Stimulated activated naive CD8-positive, alpha-beta T cell treated with anti-CD3 and anti-CD28 coated beads, Interleukin-15, Interleukin-2, amounts not matched to agents 100 ng/mL and 50 ng/mL, for 24 hours (primary cell): Measurements from ENCODE around the gene ALKBH8.
"Not testable (repeated sequence)": the region's sequence is repeated elsewhere in the genome, so short reads cannot be mapped to it uniquely, and the experiment has no call there.

Experiments used
- H3K27ac Mint-ChIP-seq: one replicate; pipeline ENCODE4 v1.8.0; 2021; ENCODE audit warnings: mild to moderate bottlenecking, mixed read lengths
- H3K27me3 Mint-ChIP-seq: one replicate; pipeline ENCODE4 v1.8.0; 2021; ENCODE audit warnings: mixed read lengths
- H3K36me3 Mint-ChIP-seq: one replicate; pipeline ENCODE4 v1.8.0; 2021; ENCODE audit warnings: low read depth, mixed read lengths
- H3K4me1 Mint-ChIP-seq: one replicate; pipeline ENCODE4 v1.8.0; 2021; ENCODE audit warnings: low read depth, mixed read lengths
- H3K4me3 Mint-ChIP-seq: one replicate; pipeline ENCODE4 v1.8.0; 2021; ENCODE audit warnings: mild to moderate bottlenecking, mixed read lengths
- H3K9me3 Mint-ChIP-seq: one replicate; pipeline ENCODE4 v1.8.0; 2021; ENCODE audit warnings: mixed read lengths

Gene ALKBH8

DNA sequence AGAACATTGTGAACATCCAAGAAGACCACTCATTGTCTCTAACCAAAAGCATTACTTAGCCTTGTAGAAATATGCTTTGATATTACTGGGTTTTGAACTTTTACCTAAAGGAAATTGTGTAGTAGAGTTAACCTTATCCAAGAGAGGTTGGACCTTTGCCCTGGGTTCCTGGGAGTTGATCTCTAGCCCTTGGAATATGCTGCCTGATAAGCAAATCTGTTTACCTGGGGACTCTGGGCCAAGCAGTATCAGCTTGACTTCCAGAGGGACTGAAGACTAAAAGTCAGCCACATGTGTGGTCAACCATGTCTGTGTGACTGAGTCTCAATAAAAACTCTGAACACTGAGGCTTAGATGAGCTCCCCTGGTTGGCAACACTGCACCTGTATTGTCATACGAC lies 63.8 kb downstream of the ALKBH8 start:
- H3K27me3 Mint-ChIP-seq = no peaks in the 10 kb centered on the region
- no peak overlapping the region for H3K4me3 Mint-ChIP-seq
- no peaks in the 10 kb centered on the region for H3K4me1 Mint-ChIP-seq
- peaks cover 15% of the 10 kb centered on the region for H3K9me3 Mint-ChIP-seq
- H3K36me3 Mint-ChIP-seq = peaks cover 52% of the 10 kb centered on the region
- no peak overlapping the region for H3K27ac Mint-ChIP-seq

DNA sequence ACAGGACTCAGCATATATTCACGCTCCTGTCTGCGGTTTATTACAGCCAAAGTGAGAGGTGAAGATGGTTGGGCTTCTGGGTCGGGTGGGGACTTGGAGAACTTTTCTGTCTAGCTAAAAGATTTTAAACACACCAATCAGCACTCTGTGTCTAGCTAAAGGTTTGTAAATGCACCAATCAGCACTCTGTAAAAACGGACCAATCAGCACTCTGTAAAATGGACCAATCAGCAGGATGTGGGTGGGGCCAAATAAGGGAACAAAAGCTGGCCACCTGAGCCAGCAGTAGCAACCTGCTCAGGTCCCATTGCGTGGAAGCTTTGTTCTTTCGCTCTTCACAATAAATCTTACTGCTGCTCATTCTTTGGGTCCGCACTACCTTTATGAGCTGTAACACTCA lies 68.2 kb downstream of the ALKBH8 start:
- not testable (repeated sequence) for H3K4me3 Mint-ChIP-seq, H3K9me3 Mint-ChIP-seq, H3K4me1 Mint-ChIP-seq, H3K27me3 Mint-ChIP-seq, H3K27ac Mint-ChIP-seq
- peaks cover 19% of the 10 kb centered on the region for H3K36me3 Mint-ChIP-seq

DNA sequence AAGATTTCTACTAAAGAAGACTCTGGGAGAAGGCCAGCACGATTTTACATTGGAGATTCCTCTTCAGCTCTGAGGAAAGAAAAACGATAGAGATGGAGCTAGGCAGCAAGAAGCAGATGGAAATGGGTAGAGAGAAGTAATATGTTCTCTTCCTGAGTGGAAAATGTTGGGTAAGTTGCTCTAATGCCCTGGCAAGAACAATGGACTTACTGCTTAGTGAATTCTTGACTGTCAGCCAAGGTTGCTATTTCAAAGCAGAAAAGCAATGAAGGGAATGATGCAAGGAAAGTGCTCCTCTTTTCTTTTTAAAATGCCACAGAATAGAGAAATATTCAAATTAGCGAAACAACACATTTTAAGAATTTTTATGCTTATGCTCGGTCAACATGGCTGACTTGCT lies 69.5 kb downstream of the ALKBH8 start:
- H3K9me3 Mint-ChIP-seq = peaks cover 4% of the 10 kb centered on the region
- no peaks in the 10 kb centered on the region for H3K4me1 Mint-ChIP-seq
- peaks cover 4% of the 10 kb centered on the region for H3K27me3 Mint-ChIP-seq
- H3K27ac Mint-ChIP-seq = no peak overlapping the region
- H3K36me3 Mint-ChIP-seq = peaks cover 8% of the 10 kb centered on the region
- H3K4me3 Mint-ChIP-seq = no peak overlapping the region

DNA sequence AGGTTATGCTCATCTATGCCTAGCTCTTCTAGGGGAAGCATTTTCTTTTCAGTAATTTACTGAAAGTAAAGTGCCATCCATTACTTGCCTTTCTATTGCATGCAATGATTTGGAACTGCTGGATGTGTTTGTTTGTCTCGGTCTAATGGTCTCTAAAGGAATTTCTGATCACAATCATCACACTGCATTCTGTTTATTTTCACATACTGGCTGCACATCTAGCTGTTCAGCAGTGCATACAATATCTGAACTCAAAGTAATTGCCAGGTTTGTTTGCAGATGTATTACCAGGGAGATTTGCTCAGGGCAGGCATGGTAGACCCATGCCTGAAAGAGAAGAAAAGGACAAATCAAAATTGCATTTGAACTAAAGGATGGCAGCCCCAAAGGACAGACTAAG lies 71.5 kb downstream of the ALKBH8 start:
- Mint-ChIP-seq H3K36me3 (peaks cover 3% of the 10 kb centered on the region), H3K9me3 (peaks cover 4% of the 10 kb centered on the region), H3K27ac (no peak overlapping the region), H3K4me3 (no peak overlapping the region), H3K4me1 (no peaks in the 10 kb centered on the region), H3K27me3 (peaks cover 8% of the 10 kb centered on the region)

DNA sequence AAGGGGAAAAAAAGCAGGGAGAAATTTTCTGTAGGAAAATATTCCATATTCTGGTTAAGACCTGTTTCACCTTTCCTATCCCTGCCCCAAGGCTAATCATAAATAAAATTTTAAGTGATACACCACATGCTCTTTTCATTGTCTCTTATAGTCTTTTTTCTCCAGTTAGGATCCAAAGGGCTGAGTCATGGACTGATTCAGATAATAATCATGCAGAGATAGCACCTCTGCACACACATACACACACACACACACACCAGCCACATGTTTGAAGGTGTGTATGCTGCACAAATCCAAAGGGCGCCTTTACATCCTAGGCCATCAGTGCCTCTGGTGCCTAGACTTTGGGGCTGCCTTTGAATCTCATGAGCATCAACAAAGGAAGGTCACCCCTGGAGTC lies 72.4 kb downstream of the ALKBH8 start:
- Mint-ChIP-seq H3K9me3 (peaks cover 4% of the 10 kb centered on the region), H3K4me1 (no peaks in the 10 kb centered on the region), H3K27ac (no peak overlapping the region), H3K4me3 (no peak overlapping the region), H3K36me3 (peaks cover 3% of the 10 kb centered on the region), H3K27me3 (peaks cover 8% of the 10 kb centered on the region)

DNA sequence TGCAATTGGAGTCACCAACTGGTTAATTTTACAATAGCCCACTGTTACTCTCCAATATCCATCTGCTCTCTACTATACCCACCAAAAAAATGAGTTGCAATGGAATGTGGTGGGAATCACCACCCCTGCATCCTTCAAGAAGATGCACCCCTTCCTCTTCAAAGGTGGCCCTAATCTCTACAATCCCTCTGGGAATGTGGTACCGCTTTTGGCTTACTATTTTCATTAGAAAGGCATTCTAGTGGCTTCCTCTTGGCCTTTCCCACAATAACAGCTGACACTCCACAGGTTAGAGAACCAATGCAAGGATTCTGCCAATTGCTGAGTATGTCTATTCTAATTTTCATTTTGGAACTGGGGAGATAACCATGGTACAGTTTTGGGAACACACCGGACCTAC lies 74.7 kb downstream of the ALKBH8 start:
- H3K36me3 Mint-ChIP-seq = no peaks in the 10 kb centered on the region
- H3K27ac Mint-ChIP-seq = no peak overlapping the region
- H3K4me3 Mint-ChIP-seq = no peak overlapping the region
- H3K27me3 Mint-ChIP-seq = peaks cover 8% of the 10 kb centered on the region
- H3K4me1 Mint-ChIP-seq = no peaks in the 10 kb centered on the region
- H3K9me3 Mint-ChIP-seq = no peaks in the 10 kb centered on the region

DNA sequence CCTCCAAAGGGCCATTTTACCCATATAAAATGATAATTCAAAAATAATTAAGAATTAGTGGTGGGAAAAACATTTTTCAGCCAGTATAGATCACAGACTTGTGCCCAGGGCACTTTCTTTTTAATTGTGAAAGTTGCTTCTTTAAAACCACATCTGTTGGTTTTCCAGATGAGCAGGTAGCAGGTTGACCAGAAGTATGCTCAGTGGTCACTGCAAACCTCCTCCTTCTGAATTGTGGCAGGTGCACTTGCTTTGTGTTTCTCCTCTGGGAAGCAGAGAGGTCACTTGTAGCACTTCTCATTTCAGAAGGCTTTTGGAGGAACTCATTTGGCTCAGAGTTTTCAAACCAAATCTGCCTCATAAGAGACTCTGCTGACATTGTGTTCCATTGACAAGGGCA lies 83.3 kb downstream of the ALKBH8 start:
- H3K9me3 Mint-ChIP-seq = no peaks in the 10 kb centered on the region

DNA sequence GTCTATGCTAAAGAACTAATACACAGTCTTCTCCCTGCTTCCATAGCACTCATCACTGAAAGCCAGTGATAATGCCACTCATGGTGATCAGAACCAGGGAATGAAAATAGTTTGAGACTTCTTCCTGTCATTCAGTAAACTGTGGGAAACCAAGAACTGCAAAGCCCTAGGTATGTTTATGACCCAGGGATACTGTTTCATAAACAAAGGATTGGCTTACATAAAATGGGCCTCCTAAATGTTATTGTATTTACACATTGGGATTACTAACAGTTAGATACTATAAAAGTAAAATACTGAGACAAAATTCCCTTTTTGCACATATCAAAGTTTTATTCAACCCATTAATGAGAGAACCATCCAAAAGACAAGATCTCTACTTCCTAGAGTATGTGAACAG lies 86.6 kb downstream of the ALKBH8 start:
- Mint-ChIP-seq H3K9me3 (no peaks in the 10 kb centered on the region), H3K4me1 (no peaks in the 10 kb centered on the region), H3K27me3 (peaks cover 50% of the 10 kb centered on the region), H3K36me3 (no peaks in the 10 kb centered on the region), H3K27ac (no peak overlapping the region), H3K4me3 (no peak overlapping the region)

More for the DNA sequence above, 83.3 kb downstream of the ALKBH8 start:
- no peaks in the 10 kb centered on the region for H3K36me3 Mint-ChIP-seq
- H3K27me3 Mint-ChIP-seq = peaks cover 33% of the 10 kb centered on the region
- no peaks in the 10 kb centered on the region for H3K4me1 Mint-ChIP-seq
- H3K27ac Mint-ChIP-seq = no peak overlapping the region
- no peak overlapping the region for H3K4me3 Mint-ChIP-seq

DNA sequence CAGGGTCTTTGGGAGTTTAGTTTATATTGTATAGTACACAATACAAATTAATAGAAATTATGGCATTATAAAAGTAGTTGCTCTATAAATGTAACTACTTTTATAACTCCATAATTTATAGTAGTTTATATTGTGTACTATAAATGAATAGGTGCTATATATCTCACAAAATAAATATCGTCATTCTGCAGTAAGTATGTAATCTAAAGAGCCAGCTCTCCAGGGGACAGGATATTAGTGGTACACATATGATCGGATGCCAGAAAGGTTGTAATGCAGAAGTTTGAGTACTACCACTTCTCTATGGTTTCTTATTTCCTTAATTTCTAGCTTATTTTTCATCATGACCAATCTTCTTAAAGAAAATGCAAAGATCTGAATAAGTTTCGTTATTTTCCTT lies 87.7 kb downstream of the ALKBH8 start:
- H3K4me3 Mint-ChIP-seq = no peak overlapping the region
- H3K9me3 Mint-ChIP-seq = no peaks in the 10 kb centered on the region
- H3K4me1 Mint-ChIP-seq = no peaks in the 10 kb centered on the region
- peaks cover 52% of the 10 kb centered on the region for H3K27me3 Mint-ChIP-seq
- no peak overlapping the region for H3K27ac Mint-ChIP-seq
- H3K36me3 Mint-ChIP-seq = no peaks in the 10 kb centered on the region

DNA sequence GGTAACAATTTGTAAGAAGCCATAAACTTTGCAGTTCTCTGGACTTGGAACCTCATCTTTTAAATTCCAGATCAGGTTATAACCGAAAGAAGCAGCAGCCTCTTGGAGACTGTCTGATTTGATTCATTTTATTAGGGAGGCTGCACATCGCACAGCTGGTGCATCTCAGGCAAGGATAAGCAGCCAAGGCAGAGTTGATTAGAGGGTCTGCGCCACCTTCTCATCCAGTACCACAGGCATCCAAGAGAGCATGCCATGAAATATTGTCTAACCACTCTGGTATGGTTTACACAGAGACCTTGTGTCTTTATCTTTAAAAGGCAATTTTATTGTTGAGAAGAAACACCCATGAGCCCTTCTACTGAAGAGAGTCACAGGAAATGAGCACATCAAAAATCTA lies 91.7 kb downstream of the ALKBH8 start:
- Mint-ChIP-seq H3K27ac (no peak overlapping the region), H3K36me3 (no peaks in the 10 kb centered on the region), H3K4me3 (no peak overlapping the region), H3K4me1 (no peaks in the 10 kb centered on the region), H3K27me3 (peaks cover 61% of the 10 kb centered on the region), H3K9me3 (no peaks in the 10 kb centered on the region)

DNA sequence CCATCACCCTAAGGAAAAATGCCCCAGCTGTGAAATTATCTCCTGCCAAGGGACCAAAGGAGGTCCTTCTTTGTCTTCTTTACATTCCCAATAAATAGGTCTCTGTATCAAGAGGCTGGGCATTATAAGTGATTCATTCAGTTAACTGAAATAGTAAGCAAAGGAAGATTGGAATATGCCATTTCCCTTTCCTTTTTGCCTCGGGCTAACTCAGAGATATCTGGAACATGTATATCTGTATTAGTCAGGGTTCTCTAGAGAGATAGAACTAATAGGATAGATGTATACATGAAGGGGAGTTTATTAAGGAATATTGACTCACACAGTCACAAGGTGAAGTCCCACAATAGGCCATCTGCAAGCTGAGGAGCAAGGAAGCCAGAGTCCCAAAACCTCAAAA lies 92.6 kb downstream of the ALKBH8 start:
- no peaks in the 10 kb centered on the region for H3K9me3 Mint-ChIP-seq

DNA sequence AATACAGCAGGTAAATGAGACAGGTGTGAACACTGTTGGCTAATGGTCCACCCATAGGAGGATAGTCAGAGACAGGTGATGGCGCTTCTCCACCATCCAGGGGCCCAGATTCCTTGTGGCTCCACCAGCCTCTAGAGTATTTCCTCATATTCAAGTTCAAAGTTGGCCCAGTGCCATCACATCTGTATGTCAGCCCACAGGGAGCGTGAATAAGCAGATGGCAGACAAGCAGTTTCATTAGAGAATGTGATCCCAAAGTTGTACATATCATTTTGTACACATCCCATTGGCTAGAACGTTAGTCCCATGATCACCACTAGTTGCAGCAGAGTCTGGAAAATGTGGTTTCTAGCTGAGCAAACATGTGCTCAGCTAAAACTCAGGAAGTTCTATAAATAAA lies 96.9 kb downstream of the ALKBH8 start:
- Mint-ChIP-seq H3K4me1 (no peaks in the 10 kb centered on the region), H3K36me3 (peaks cover under 1% of the 10 kb centered on the region), H3K9me3 (no peaks in the 10 kb centered on the region), H3K27ac (no peak overlapping the region), H3K27me3 (peaks cover 54% of the 10 kb centered on the region), H3K4me3 (no peak overlapping the region)

More for the DNA sequence above, 92.6 kb downstream of the ALKBH8 start:
- no peaks in the 10 kb centered on the region for H3K36me3 Mint-ChIP-seq
- no peak overlapping the region for H3K27ac Mint-ChIP-seq
- peaks cover 61% of the 10 kb centered on the region for H3K27me3 Mint-ChIP-seq
- no peaks in the 10 kb centered on the region for H3K4me1 Mint-ChIP-seq
- no peak overlapping the region for H3K4me3 Mint-ChIP-seq

DNA sequence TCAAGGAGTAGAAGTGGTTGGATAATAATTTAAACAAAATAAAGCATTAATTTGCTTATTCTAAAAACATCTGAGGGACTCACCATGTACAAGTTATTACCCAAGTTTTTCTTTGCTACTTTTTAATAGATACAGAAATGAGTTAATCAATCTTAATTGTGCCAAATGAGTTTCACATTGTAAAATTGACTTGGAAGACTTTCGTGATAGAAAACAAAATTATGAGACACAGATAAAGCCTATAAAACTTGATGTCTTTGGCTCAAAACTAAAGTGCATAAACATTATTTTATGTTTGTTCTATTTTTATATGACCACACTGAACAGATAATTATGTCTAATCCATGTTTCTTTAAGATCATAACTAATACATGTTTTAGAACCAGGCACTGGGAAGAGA lies 97.8 kb downstream of the ALKBH8 start:
- H3K27ac Mint-ChIP-seq = no peak overlapping the region
- H3K4me3 Mint-ChIP-seq = no peak overlapping the region
- H3K4me1 Mint-ChIP-seq = no peaks in the 10 kb centered on the region
- peaks cover 54% of the 10 kb centered on the region for H3K27me3 Mint-ChIP-seq
- peaks cover 3% of the 10 kb centered on the region for H3K36me3 Mint-ChIP-seq
- no peaks in the 10 kb centered on the region for H3K9me3 Mint-ChIP-seq

DNA sequence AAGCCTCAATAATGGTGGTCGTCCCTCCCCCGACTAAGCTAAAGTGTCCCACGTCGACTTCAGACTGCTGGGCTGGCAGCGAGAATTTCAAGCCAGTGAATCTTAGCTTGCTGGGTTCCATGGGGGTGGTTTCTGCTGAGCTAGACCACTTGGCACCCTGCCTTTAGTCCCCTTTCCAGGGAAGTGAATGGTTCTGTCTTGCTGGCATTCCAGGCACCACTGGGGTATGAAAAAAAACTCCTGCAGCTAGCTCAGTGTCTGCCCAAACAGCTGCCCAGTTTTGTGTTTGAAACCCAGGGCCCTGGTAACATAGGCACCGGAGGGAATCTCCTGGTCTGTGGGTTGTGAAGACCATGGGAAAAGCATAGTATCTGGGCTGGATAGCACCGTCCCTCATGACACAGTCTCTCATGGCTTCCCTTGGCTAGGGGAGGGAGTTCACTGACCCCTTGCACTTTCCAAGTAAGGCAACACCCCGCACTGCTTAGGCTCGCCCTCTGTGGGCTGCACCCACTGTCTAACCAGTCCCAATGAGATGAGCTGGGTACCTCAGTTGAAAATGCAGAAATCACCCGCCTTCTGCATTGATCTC lies 99.2 kb downstream of the ALKBH8 start:
- peaks cover 54% of the 10 kb centered on the region for H3K27me3 Mint-ChIP-seq

DNA sequence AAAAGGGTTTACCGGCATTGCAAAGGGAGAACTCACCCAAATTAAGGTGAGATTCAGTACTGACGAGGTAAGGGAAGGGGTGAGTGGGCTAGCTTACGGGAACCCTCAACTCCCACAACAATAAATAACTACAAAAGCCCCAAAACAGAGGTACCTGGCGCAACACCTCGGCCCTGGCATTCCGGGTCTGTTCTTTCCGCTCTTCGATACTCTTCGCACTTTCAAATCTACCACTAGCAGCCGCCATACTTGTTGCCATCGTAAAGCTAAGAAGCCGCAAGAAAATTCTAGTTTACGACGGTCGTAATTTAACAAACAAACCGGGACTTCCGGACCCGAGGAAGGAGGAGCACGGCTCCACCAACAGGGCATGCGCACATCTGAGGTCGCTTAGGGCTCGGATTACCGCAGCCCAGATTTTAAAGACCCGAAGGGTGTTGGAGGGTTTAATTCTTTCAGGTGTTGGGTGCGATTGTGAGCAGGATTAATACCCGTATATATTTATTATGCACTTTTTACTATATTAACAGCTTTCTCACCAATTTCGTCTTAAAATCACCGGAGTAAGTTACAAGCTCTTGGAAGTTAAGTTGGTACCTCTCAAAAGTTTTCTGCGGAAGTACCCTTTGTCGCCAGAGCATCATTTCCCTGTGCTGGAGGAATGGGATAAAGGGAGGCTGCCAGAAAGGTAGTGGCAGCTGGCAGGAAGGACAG lies 107.8 kb downstream of the ALKBH8 start, which contains the start of gene CWF19L2:
Gene CWF19L2 (minus strand): TSS at position 268 of the 714 bp plus-strand sequence. CDS start 9 bp downstream, at position 259.
- Mint-ChIP-seq H3K27me3 (no peaks in the 10 kb centered on the region), H3K9me3 (no peaks in the 10 kb centered on the region), H3K4me3 (peak within 1 kb of the TSS; percentile 86), H3K27ac (peak within 1 kb of the TSS; percentile 76), H3K4me1 (peaks cover 29% of the 10 kb centered on the region), H3K36me3 (peaks cover 14% of the 10 kb centered on the region)

More for the DNA sequence above, 99.2 kb downstream of the ALKBH8 start:
- H3K36me3 Mint-ChIP-seq, H3K9me3 Mint-ChIP-seq, H3K4me1 Mint-ChIP-seq, H3K27ac Mint-ChIP-seq, H3K4me3 Mint-ChIP-seq: not testable (repeated sequence)

DNA sequence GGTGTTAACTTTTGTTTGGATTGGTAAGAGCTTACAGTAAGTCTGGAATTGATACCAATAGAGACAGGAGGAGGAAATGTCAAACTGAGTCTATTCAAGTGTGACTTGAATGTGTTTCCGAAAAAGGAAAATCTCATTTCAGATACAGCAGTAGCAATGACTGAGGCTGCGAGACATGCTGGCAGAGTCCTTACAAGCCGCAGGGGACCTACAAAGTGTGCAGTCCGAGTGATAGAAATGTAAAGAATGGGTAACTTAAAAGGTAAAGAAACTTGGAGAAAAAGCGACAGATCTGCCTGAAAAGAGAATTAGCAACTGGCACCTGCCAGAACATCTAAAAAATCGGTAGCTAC lies 108.4 kb downstream of the ALKBH8 start:
- Mint-ChIP-seq H3K9me3 (no peaks in the 10 kb centered on the region), H3K27me3 (no peaks in the 10 kb centered on the region), H3K36me3 (peaks cover 17% of the 10 kb centered on the region), H3K4me1 (peaks cover 31% of the 10 kb centered on the region), H3K4me3 (peak overlapping the region; percentile 86), H3K27ac (peak overlapping the region; percentile 76)
